H1 (cell line): ENCODE results near the gene DRG1. TPM values are rescaled to one million over a fixed set of nuclear protein-coding genes. Genes with fewer than 3 reads are reported as not detected.
"Not testable (repeated sequence)": the region's sequence is repeated elsewhere in the genome, so short reads cannot be mapped to it uniquely, and the experiment has no call there.

ENCODE experiments used
- CTCF ChIA-PET: fragments of 300-600 bp; sonication (Branson Sonifier 250); formaldehyde crosslinking; loops from one replicate; lab custom pipeline; 2021; ENCODE audit not compliant: partially characterized antibody; lab: Charles Lee
- POLR2A ChIA-PET: fragments of 300-600 bp; sonication (Branson Sonifier 250); formaldehyde crosslinking; loops from one replicate; lab custom pipeline; 2021; ENCODE audit warnings: inconsistent platforms; ENCODE audit not compliant: partially characterized antibody; lab: Charles Lee
- DNase-seq, 2 experiments: peaks; one replicate each; pipeline versions ENCODE4 v3.0.0 to v3.0.0-alpha.2; 2010 to 2022; ENCODE audit warnings: low spot score in 2 of 2, low read depth in 1 of 2, mixed read lengths in 1 of 2
- FAIRE-seq: peaks from 2 replicates; lab custom pipeline; 2011; peaks lifted over from hg19 to GRCh38; lab: Jason Lieb, UNC
- H2AFZ ChIP-seq: 2 replicates; pipeline ENCODE4 v1.8.1; 2012; ENCODE audit warnings: low read length, inconsistent platforms
- H2AK5ac ChIP-seq: 2 replicates; pipeline ENCODE4 v1.6.1; 2013; ENCODE audit warnings: low read depth, low read length
- H2BK120ac ChIP-seq: replicated peaks from 2 replicates; pipeline ENCODE3; 2013; ENCODE audit warnings: low read depth, low read length, inconsistent platforms
- H2BK12ac ChIP-seq: 2 replicates; pipeline ENCODE4 v1.6.1; 2013; ENCODE audit warnings: low read depth, low read length
- H2BK15ac ChIP-seq: 2 replicates; pipeline ENCODE4 v1.6.1; 2013; ENCODE audit warnings: low read length
- H2BK20ac ChIP-seq: 2 replicates; pipeline ENCODE4 v1.6.1; 2013; ENCODE audit warnings: low read length
- H2BK5ac ChIP-seq: 2 replicates; pipeline ENCODE4 v1.6.1; 2013; ENCODE audit warnings: low read depth, low read length
- H3K14ac ChIP-seq: 2 replicates; pipeline ENCODE4 v1.6.1; 2013; ENCODE audit warnings: inconsistent platforms; ENCODE audit not compliant: insufficient read length
- H3K18ac ChIP-seq: 2 replicates; pipeline ENCODE4 v1.6.1; 2013; ENCODE audit warnings: low read length; ENCODE audit errors: extremely low read depth
- H3K23ac ChIP-seq: 2 replicates; pipeline ENCODE4 v1.6.1; 2013; ENCODE audit warnings: inconsistent platforms; ENCODE audit not compliant: insufficient read length
- H3K23me2 ChIP-seq: 2 replicates; pipeline ENCODE4 v1.6.1; 2013; ENCODE audit warnings: low read depth, low read length
- H3K27ac ChIP-seq: 2 replicates; pipeline ENCODE4 v1.6.1; 2011; ENCODE audit warnings: low read depth, low read length, inconsistent platforms
- H3K27me3 ChIP-seq, 4 experiments: replicated peaks in 1 of 4; 1 replicate in 1 of 4; 2 replicates in 3 of 4; pipeline versions ENCODE4 v1.6.1 to v1.8.1; 2011 to 2013; ENCODE audit warnings: low read length in 3 of 4, mild to moderate bottlenecking in 3 of 4, inconsistent platforms in 2 of 4, mixed read lengths in 2 of 4, moderate library complexity in 1 of 4; ENCODE audit not compliant: control insufficient read depth in 3 of 4, insufficient read depth in 3 of 4; ENCODE audit errors: extremely low read depth in 1 of 4
- H3K36me3 ChIP-seq, 4 experiments: 2 replicates each; pipeline versions ENCODE4 v1.6.1 to v1.8.1; 2011 to 2013; ENCODE audit warnings: mild to moderate bottlenecking in 4 of 4, low read length in 3 of 4, moderate library complexity in 2 of 4, control low read depth in 1 of 4, inconsistent platforms in 1 of 4; ENCODE audit not compliant: insufficient read depth in 4 of 4, control insufficient read depth in 2 of 4
- H3K4ac ChIP-seq: replicated peaks from 2 replicates; pipeline ENCODE3; 2013; ENCODE audit warnings: low read length, low read depth, mixed read lengths, inconsistent platforms; ENCODE audit not compliant: insufficient read length
- H3K4me1 ChIP-seq, 4 experiments: replicated peaks in 1 of 4; 1 replicate in 1 of 4; 2 replicates in 3 of 4; pipeline versions ENCODE4 v1.6.1 to v1.8.1; 2011 to 2013; ENCODE audit warnings: low read length in 3 of 4, inconsistent platforms in 2 of 4, mixed read lengths in 1 of 4; ENCODE audit not compliant: insufficient read depth in 4 of 4, control insufficient read depth in 3 of 4
- H3K4me2 ChIP-seq, 2 experiments: 2 replicates each; pipeline versions ENCODE4 v1.6.1 to v1.8.1; 2011 to 2013; ENCODE audit warnings: low read depth in 2 of 2, low read length in 2 of 2, control low read depth in 1 of 2, inconsistent platforms in 1 of 2, mild to moderate bottlenecking in 1 of 2; ENCODE audit not compliant: insufficient read depth in 1 of 2
- H3K4me3 ChIP-seq, 4 experiments: fragments of 200-600, 300-600 bp in 1 of 4; sonication (generic), shearing (Covaris generic), sonication (Bioruptor Twin) in 1 of 4; 2 replicates each; pipeline versions ENCODE4 v1.5.1 to v1.8.1; 2011 to 2016; ENCODE audit warnings: low read length in 4 of 4, low read depth in 3 of 4, control low read depth in 2 of 4, inconsistent platforms in 2 of 4, mild to moderate bottlenecking in 2 of 4, mixed read lengths in 1 of 4, moderate library complexity in 1 of 4; ENCODE audit not compliant: insufficient read depth in 2 of 4; ENCODE audit errors: extremely low read depth in 1 of 4
- H3K56ac ChIP-seq: replicated peaks from 2 replicates; pipeline ENCODE3; 2013; ENCODE audit warnings: low read depth, mild to moderate bottlenecking, mixed read lengths, low read length, inconsistent platforms; ENCODE audit not compliant: insufficient read length
- H3K79me1 ChIP-seq: 2 replicates; pipeline ENCODE4 v1.6.1; 2013; ENCODE audit warnings: low read depth, low read length, control low read depth
- H3K79me2 ChIP-seq, 2 experiments: 2 replicates each; pipeline versions ENCODE4 v1.6.1 to v1.8.1; 2012 to 2013; ENCODE audit warnings: low read length in 2 of 2, mild to moderate bottlenecking in 2 of 2, inconsistent platforms in 1 of 2; ENCODE audit not compliant: insufficient read depth in 2 of 2, control insufficient read depth in 1 of 2
- H3K9ac ChIP-seq, 4 experiments: replicated peaks in 1 of 4; 1 replicate in 1 of 4; 2 replicates in 3 of 4; pipeline versions ENCODE4 v1.6.1 to v1.8.1; 2011 to 2013; ENCODE audit warnings: low read depth in 3 of 4, low read length in 3 of 4, control low read depth in 2 of 4, mild to moderate bottlenecking in 2 of 4, moderate library complexity in 2 of 4, inconsistent platforms in 1 of 4; ENCODE audit errors: extremely low read depth in 1 of 4
- H3K9me3 ChIP-seq, 2 experiments: 2 replicates each; pipeline versions ENCODE4 v1.6.1 to v1.8.1; 2012 to 2013; ENCODE audit warnings: mild to moderate bottlenecking in 2 of 2, moderate library complexity in 2 of 2, control low read depth in 1 of 2, inconsistent platforms in 1 of 2, low read depth in 1 of 2, low read length in 1 of 2, mixed read lengths in 1 of 2; ENCODE audit not compliant: insufficient read depth in 2 of 2
- H4K20me1 ChIP-seq, 2 experiments: replicated peaks in 1 of 2; 2 replicates each; pipeline versions ENCODE3 to v1.8.1; 2011 to 2013; ENCODE audit warnings: inconsistent platforms in 2 of 2, low read length in 2 of 2, mild to moderate bottlenecking in 1 of 2; ENCODE audit not compliant: insufficient read depth in 2 of 2, control insufficient read depth in 1 of 2
- H4K5ac ChIP-seq: 2 replicates; pipeline ENCODE4 v1.6.1; 2013; ENCODE audit warnings: low read length, low read depth, mixed read lengths, inconsistent platforms; ENCODE audit not compliant: insufficient read length
- H4K8ac ChIP-seq: 2 replicates; pipeline ENCODE4 v1.8.0; 2013; ENCODE audit warnings: mild to moderate bottlenecking, moderate library complexity, low read length, inconsistent platforms; ENCODE audit not compliant: insufficient read depth; ENCODE audit errors: extremely low read depth
- H4K91ac ChIP-seq: replicated peaks from 2 replicates; pipeline ENCODE3; 2013; ENCODE audit warnings: low read length, mixed read lengths, inconsistent platforms; ENCODE audit not compliant: insufficient read length
- WGBS, 2 experiments: shearing (Covaris generic) in 1 of 2; methylation state at CpG; one replicate each; pipeline versions ENCODE4 v1.1.6 to v1.1.7; 2013 to 2015; ENCODE audit warnings: low lambda C conversion rate in 2 of 2, mixed read lengths in 2 of 2, inconsistent platforms in 1 of 2, low coverage in 1 of 2, missing lambda C conversion rate in 1 of 2; ENCODE audit not compliant: insufficient replicate concordance in 2 of 2, insufficient coverage in 1 of 2, insufficient read length in 1 of 2; ENCODE audit errors: extremely low coverage in 1 of 2, missing lambda C conversion rate in 1 of 2; 5-methylcytosine and 5-hydroxymethylcytosine counted together
- polyA plus RNA-seq, 7 experiments: library from polyadenylated mRNA; depleted of rRNA in 3 of 7; stranded (reverse) in 5 of 7; unstranded in 2 of 7; fragments of >200 nt in 5 of 7; fragments of 200-250 nt in 2 of 7; gene quantifications; 1 replicate in 5 of 7; 2 replicates in 1 of 7; 4 replicates in 1 of 7; pipeline versions ENCODE4 v1.2.1 to v1.2.3, GENCODE V29; 2011 to 2013; ENCODE audit warnings: missing spikeins in 2 of 7, mixed read lengths in 2 of 7
- total RNA-seq: library from RNA; stranded (reverse); fragmentation: NEBNext Ultra II Directional; extraction: Animal tissue kit (Norgen Biotek cat#: 25700); gene quantifications from 2 replicates; pipeline ENCODE4 v1.2.1, GENCODE V29; 2021

Gene DRG1
- total and polyA plus RNA-seq, 2 of the 8 experiments (the other 6 are each of a cell fraction or from before 2014, with no cell fraction given) = 45.3 to 81.9 TPM

- H4K20me1 ChIP-seq, H2BK15ac ChIP-seq, H4K91ac ChIP-seq, H2BK120ac ChIP-seq, H2BK12ac ChIP-seq, H3K27ac ChIP-seq, H3K79me1 ChIP-seq, H3K4me1 ChIP-seq, H3K9ac ChIP-seq, H3K56ac ChIP-seq, CTCF ChIA-PET, H4K5ac ChIP-seq, H2AK5ac ChIP-seq, H2BK5ac ChIP-seq, FAIRE-seq, H3K9me3 ChIP-seq, H3K4ac ChIP-seq, H3K4me2 ChIP-seq, H2AFZ ChIP-seq, H3K23me2 ChIP-seq, H3K27me3 ChIP-seq, H3K23ac ChIP-seq, H2BK20ac ChIP-seq, H4K8ac ChIP-seq, H3K14ac ChIP-seq, DNase-seq, H3K4me3 ChIP-seq, H3K18ac ChIP-seq: not testable (repeated sequence)
- peaks cover 9 to 42% (median 15%) of the 10 kb centered on the region in 4 experiments; a peak in 6 of 8 replicates for H3K36me3 ChIP-seq
- H3K79me2 ChIP-seq = peaks cover 10 to 34% of the 10 kb centered on the region in 2 experiments
- POLR2A ChIA-PET = interaction anchor here (0.6 kb wide), 1 partner anchor 106 kb away, joined by 3 read pairs; no protein-coding TSS in a partner anchor
- 100% methylated on average over 2 of the region's 2 CpGs; no CpG with 5 or more reads in 1 of the 2 experiments for WGBS, 2 experiments
Measured at GRCh38 chr22:31402350-31402749, 2.9 kb downstream of the DRG1 start.
